ENCODE results near the gene EIF4G1. TPM values are rescaled to one million over a fixed set of nuclear protein-coding genes. Genes with fewer than 3 reads are reported as not detected.

Gene EIF4G1
- total RNA-seq, 4 donors from 2014 or later, result 474 to 863 (median 735) TPM

GRCh38 chr3:184361932-184362667 is 47.7 kb downstream of the EIF4G1 start:
- Histone ChIP-seq H3K36me3 (peaks cover 0 to 16% of the 10 kb centered on the region in 2 donors), H3K27ac (peak overlapping the region; percentile 91 to 100 (median 95)), H3K4me3 (peak overlapping the region; percentile 58 to 94 (median 76)), H3K4me1 (peaks cover 17 to 23% of the 10 kb centered on the region in 2 donors), H3K27me3 (no peaks in the 10 kb centered on the region), H3K9me3 (no peaks in the 10 kb centered on the region)
- ATAC-seq (peak; percentile 25 to 35), DNase-seq (no peak)
- intact Hi-C loops (cut with DNase I; ENCODE audit: low total_unique reads), result loop anchor here (1.0 to 10.0 kb wide), 4 partner anchors 25 to 413 kb away; partner anchors contain the start of genes ABCF3, ALG3, EEF1AKMT4 and FAM131A
- in situ Hi-C loops (cut with MboI; ENCODE audit: low sequenced_read_pairs in 4 of 4), result loop anchor here in 3 of 4 donors (25.0 kb wide), 3 partner anchors 400 to 450 kb away; partner anchors contain the start of gene VPS8 (in 1 of the 3)
- TF ChIP-seq CTCF (IDR thresholded peaks at IDR 0.05 in 4 of 5, conservative IDR thresholded peaks at IDR 0.05 in 1 of 5) (no peak), POLR2A (IDR thresholded peaks at IDR 0.05) (no peak)

GRCh38 chr3:184362668-184363546 is 48.5 kb downstream of the EIF4G1 start:
- peak; percentile 86 to 87 for ATAC-seq
- Histone ChIP-seq H3K4me1 (peaks cover 17 to 23% of the 10 kb centered on the region in 2 donors), H3K36me3 (peaks cover 0 to 21% of the 10 kb centered on the region in 2 donors), H3K27ac (peak overlapping the region; percentile 91 to 100 (median 95)), H3K4me3 (peak overlapping the region; percentile 58 to 94 (median 76)), H3K27me3 (no peaks in the 10 kb centered on the region), H3K9me3 (no peaks in the 10 kb centered on the region)
- in situ Hi-C loops (cut with MboI; ENCODE audit: low sequenced_read_pairs in 4 of 4) (loop anchor here in 3 of 4 donors (25.0 kb wide), 3 partner anchors 399 to 449 kb away; partner anchors contain the start of gene VPS8 (in 1 of the 3)), intact Hi-C loops (cut with DNase I; ENCODE audit: low total_unique reads) (loop anchor here (1.0 to 10.0 kb wide), 7 partner anchors 26 to 412 kb away; partner anchors contain the start of genes ABCC5, ABCF3, ALG3 and EEF1AKMT4)
- TF ChIP-seq POLR2A (IDR thresholded peaks at IDR 0.05) (peak; percentile 82 to 88), CTCF (IDR thresholded peaks at IDR 0.05 in 4 of 5, conservative IDR thresholded peaks at IDR 0.05 in 1 of 5) (peak in 4 of 5 experiments; percentile 21 to 72 (median 55))
- DNase-seq, result peak; percentile 94 to 96

- in situ Hi-C loops (cut with MboI; ENCODE audit: low sequenced_read_pairs in 4 of 4), result loop anchor here in 3 of 4 donors (25.0 kb wide), 3 partner anchors 396 to 446 kb away; partner anchors contain the start of gene VPS8 (in 1 of the 3)
Measured at GRCh38 chr3:184366619-184367289, 52.3 kb downstream of the EIF4G1 start.

More at GRCh38 chr3:184366619-184367289, 52.3 kb downstream of the EIF4G1 start:
- intact Hi-C loops (cut with DNase I; ENCODE audit: low total_unique reads), result loop anchor here (10.0 kb wide), 1 partner anchor 408 kb away; no protein-coding TSS in a partner anchor
- ATAC-seq (no peak), DNase-seq (no peak)
- Histone ChIP-seq H3K4me1 (peaks cover 19 to 22% of the 10 kb centered on the region in 2 donors), H3K36me3 (peaks cover 0 to 35% of the 10 kb centered on the region in 2 donors), H3K9me3 (no peaks in the 10 kb centered on the region), H3K27ac (no peak overlapping the region), H3K27me3 (no peaks in the 10 kb centered on the region), H3K4me3 (no peak overlapping the region)
- no peak for TF ChIP-seq POLR2A (IDR thresholded peaks at IDR 0.05)
- no peak for TF ChIP-seq CTCF (IDR thresholded peaks at IDR 0.05 in 4 of 5, conservative IDR thresholded peaks at IDR 0.05 in 1 of 5)

All from gastrocnemius medialis (tissue), 4 donors.